Measurements from ENCODE around the gene DPP10. TPM values are rescaled to one million over a fixed set of nuclear protein-coding genes. Genes with fewer than 3 reads are reported as not detected.

DPP10 gene
- total RNA-seq, 1 donor from 2014 or later, result not detected

DNA sequence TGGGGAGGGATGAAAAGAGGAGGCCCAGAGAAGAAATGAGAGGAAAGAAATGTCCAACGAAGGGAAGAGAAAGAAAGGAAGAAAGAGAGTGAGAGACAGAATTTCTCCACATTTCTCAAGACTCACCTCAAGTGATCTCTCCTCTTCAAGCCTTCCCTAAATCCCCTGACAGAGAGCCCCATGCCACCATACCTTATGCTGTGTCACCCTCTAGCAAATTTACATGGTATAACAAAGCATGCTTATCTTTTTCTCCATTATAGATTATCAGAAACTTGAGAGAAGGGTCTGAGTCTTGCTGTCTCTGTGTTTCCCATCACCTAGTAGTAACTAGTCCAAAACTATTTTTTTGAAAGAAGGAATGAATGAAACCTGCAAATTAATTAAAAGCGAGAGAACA lies 1208.4 kb downstream of the DPP10 start:
- DNase-seq (ENCODE audit: low read depth, low spot score), result no peak

DNA sequence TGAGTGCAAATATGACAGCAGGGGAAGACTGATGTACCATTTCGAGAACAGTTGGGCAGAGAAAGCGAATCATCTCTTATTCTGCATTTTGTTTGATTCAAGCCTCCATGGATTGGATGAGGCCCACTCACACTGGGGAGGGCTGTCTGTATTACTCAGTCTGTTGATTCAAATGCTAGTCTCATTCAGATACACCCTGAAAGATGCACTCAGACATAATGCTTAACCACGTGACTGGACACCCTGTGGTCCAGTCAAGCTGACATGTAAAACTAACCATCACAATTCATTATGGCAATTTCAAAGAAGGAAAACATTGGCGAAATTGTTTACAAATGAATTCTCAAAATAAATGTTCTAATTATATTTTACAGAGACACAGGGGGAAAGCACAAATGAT lies 1210.2 kb downstream of the DPP10 start:
- DNase-seq (ENCODE audit: low read depth, low spot score), result no peak

DNA sequence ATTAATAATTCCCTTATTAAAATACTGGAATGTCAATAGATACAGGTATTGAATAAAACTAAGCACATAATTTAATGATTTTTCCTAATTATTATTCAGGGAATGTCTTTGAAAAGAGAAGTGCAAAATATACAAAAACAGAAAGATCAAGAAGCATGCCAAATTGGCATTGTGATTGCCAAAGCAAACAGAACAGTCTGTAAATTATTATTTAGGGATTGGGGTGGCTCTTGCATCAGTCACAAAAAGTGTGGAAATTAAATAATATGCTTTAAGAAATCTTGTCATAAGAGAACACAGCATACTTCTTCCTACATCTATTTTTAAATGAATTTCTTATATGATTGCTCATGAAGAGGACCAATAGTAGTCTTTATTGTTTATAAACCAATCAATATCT lies 1211.9 kb downstream of the DPP10 start:
- DNase-seq (ENCODE audit: low read depth, low spot score), result no peak

DNA sequence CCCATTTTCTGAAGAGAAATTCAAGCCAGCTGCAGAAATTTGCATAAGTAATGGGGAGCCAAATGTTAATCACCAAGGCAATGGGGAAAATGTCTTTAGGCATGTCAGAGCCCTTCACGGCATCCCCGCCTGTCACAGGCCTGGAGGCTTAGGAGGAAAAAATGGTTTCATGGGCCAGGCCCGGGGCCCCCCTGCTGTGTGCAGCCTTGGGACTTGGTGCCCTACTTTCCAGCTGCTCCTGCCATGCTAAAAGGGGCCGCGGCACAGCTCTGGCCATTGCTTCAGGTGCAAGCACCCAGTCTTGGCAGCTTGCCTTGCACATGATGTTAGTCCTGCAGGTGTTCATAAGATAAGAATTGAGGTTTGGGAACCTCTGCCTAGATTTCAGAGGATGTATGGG lies 1235.7 kb downstream of the DPP10 start:
- DNase-seq (ENCODE audit: low read depth, low spot score), result no peak

DNA sequence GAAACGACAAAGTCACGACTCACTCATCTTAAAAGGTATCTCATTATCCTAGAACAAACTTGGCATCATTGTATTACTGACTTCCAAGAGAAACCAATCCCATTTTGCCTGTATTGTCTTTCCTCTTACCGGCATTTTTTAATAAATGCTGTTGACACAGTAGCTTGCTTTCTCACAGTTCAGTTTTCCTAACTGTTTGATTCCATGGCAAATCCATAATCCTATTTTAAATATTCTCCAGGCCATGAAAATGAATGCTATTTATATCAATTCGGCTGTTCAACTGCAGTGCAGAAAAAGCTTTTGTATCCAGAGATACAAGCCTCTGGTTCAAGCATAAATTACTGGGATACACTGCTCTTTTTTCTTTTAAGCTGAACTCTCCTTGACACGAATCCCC lies 1241.9 kb downstream of the DPP10 start:
- DNase-seq (ENCODE audit: low read depth, low spot score), result no peak

DNA sequence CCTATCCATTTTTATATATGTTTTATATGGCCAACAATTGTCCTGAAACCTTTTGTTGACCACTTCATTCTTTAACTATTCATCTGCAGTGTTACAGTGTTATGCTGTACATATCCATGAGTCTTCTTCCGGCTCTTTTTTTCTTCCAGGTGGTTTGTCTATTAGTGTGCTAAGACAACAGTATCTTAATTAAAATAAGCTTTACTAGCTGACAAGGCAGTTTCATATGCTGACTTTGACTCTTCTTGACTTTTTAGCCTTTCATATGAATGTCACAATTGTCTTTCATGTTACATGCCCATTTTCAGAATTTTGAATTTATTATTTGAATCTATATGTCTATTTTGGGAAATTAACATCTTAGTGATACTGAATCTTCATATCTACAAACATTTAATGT lies 1249.0 kb downstream of the DPP10 start:
- no peak for DNase-seq (ENCODE audit: low read depth, low spot score)

DNA sequence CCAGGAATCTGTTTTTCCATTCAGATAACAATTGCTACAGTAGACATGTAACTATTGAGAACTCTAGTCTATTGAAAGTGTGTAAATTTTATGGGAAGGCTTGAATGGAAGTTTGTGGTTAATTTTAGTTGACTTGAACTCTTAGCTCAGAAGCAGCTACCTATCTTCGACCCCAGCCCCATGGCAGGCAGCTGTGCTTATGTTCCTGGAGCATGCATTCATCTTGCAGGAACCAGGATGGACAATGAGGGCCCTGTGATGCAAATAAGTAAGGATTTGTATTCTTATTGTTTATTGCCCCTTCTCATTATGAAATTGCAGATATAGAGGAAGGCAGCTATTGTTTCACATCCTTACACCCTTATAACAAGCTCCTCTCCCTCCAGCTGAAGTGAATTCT lies 1252.2 kb downstream of the DPP10 start:
- DNase-seq (ENCODE audit: low read depth, low spot score), result no peak

DNA sequence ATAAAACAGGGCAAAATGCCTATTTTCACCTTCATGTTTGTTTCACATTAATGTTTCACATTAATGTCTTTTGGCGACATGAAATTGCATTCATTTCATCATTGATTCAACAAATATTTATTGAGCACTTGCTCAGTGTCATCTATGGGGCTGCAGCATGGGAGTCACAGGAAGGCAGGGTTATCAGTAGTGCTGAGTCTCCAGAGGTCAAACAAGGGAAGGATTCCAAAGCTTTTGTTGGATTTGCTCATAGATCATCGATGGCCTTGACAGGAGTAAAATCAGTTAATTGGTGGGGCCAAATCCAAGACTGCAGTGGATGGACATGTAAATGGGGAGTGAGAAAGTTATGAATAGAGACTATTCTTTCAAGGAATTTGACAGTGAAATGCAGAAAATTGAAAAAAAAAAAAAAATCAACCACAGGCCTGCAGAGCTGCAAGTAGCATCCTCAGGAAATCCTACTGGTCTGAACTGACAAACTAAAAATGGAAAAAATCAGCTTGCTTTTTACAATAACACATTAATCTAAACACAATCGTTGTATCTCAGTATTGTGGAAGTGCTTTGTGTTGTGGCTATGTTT lies 1290.8 kb downstream of the DPP10 start:
- no peak for DNase-seq (ENCODE audit: low read depth, low spot score)

DNA sequence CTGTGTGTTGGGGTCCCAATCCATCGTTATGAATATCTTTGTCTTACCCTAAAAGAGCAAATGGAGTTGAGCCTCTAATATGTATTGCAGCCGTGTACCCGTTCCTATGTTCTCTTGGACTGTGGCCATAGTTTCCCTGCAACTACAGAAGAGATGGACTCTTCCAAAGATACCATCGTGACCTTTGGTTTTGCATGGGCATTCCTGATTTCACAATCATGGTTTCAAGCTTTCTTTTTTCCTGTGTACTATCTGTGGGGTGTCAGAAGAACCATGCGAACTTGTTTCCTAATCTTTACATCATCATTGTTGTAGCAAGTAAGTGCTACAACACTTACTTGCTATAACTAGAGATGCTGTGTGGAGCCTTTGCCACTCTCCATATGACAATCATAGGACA lies 1295.7 kb downstream of the DPP10 start:
- no peak for DNase-seq (ENCODE audit: low read depth, low spot score)

DNA sequence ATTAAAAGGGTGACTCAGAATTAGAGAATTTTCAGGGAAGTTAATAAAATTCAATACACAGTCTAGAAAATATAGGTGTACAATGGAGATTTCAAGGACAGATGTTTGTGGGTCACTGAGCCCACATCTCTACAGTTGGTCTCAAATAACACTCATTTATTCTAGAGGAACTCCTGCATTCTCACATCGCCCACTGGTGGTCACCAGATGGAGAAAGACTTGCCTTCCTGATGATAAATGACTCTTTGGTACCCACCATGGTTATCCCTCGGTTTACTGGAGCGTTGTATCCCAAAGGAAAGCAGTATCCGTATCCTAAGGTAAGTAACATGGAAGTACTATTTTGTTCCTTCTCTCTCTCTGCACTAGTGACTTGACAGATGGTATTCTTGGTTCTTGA lies 1297.1 kb downstream of the DPP10 start:
- no peak for DNase-seq (ENCODE audit: low read depth, low spot score)

DNA sequence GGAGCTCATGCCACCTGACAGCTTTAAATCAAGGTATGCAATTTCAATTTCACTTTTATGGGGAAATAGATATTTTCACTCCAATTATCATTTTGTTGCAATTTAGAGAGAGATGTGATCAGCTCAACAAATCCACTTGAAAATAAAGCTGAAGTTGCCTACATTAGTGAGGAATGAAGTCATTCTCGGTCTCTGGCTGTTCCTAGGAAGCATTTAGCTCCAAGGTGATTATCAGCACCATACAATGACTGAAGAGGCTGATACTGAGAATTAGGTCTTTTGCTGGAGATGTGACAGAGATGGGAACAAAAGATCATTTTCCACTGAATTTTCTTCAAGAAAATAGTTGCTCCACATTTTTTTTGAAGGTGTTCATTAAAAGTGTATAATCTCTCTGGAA lies 1303.7 kb downstream of the DPP10 start:
- no peak for DNase-seq (ENCODE audit: low read depth, low spot score)

DNA sequence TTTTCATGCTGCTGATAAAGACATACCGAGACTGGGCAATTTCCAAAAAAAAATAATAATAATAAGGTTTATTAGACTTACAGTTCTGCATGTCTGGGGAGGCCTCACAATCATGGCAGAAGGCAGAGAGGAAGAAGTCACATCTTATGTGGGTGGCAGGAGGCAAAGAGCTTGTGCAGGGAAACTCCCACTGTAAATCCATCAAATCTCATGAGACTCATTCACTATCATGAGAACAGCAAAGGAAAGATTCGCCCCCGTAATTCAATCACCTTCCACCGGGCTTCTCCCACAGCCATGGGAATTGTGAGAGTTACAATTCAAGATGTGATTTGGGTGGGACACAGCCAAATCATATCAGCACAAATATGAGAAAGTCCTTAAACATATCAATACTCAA lies 1314.8 kb downstream of the DPP10 start:
- no peak for DNase-seq (ENCODE audit: low read depth, low spot score)

DNA sequence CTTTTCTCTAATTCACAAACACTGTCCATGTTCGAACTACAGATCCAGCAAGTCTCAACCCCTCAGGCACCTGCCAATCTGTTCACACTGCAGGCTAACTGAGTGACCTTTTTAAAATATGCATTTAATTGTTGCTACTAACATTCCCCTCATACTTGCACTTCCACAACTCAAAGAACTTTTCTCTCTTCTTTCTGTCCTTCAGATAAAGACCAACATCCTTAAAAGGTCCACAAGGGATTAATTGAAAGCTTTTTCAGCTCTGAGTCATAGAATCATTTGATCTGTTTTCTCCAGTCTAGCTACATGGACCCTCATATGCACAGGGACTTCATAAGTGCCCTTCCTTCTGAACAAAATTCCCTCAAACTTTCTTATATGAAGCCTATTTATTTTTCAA lies 1321.2 kb downstream of the DPP10 start:
- DNase-seq (ENCODE audit: low read depth, low spot score), result no peak

DNA sequence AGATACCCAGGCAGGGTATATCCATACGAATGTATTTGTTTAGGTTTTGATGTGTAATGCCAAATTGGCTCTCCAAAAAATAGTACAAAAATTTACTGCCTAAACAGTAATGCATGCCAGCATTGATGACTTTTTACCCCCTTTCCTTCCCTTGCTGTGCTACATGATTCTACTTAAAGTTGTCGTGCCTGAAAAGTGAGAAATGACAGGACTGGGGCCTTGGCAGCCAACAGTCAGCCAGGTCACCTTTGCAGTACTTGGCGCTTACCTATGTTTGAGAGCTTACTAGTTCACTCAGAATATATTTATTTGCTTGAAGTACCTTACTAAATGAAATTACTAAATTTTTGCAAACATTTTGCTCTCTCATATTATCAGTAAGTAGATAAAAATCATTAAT lies 1329.1 kb downstream of the DPP10 start:
- DNase-seq (ENCODE audit: low read depth, low spot score), result no peak

DNA sequence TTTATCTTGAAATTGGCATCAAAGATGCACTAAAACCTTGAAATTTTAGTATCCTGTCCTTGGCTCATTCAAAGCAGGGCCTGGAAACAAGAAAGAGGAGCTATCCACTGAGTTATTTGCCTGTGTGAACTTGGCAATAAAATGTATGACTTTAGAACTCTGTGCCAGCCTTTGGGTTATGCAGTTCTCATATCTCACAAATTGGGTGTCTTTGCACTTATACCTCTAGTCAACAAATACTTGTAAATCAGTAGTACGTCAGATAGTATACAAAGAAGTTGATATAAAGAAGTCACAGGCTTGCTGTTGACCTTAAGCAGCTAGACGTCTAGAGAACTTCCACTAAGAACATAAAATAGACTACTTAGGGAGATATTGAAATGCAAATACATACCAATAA lies 1331.9 kb downstream of the DPP10 start:
- no peak for DNase-seq (ENCODE audit: low read depth, low spot score)

DNA sequence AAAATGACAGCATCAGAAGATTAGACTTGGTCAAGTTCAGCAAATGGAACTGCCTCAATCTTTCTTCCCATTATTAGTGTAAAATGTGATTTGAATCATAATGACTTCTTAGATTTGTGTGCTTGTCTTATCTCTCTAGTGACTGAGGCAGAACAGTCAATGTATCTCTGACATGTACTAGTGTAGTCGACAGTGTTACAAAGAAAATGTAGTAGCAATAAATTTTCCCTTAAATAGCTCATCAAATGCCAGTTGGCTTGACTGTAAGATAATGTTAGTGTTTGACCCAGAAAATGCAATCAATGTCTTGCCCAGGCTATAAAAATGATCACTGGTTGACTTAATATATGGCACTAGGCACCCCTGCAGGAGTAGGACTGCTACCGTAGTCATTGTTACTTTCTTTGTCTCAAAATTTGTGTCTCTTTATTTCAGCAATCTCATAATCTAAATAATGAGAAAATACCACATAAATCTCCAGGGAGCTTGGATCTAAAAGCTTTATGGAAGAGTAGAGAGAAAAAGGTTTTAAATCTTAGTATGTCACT lies 1336.7 kb downstream of the DPP10 start:
- no peak for DNase-seq (ENCODE audit: low read depth, low spot score)

DNA sequence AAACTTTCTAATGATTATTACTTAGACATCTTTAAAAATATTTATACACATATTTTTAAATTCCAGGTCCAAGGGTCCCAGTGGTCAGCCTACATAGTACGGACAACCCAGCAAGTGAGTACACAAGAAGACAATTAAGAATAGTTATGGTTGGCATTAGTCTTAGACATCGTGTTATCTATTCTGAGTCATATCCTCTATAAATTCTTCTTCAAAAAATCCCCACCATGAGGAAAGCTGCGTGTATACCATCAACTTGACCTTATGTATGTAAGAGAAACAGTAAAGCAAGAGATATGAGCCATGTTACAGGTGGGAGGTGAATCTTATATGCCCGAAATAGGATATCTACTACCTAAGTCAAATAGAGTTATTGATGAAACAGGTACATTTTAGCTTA lies 1339.8 kb downstream of the DPP10 start:
- no peak for DNase-seq (ENCODE audit: low read depth, low spot score)

DNA sequence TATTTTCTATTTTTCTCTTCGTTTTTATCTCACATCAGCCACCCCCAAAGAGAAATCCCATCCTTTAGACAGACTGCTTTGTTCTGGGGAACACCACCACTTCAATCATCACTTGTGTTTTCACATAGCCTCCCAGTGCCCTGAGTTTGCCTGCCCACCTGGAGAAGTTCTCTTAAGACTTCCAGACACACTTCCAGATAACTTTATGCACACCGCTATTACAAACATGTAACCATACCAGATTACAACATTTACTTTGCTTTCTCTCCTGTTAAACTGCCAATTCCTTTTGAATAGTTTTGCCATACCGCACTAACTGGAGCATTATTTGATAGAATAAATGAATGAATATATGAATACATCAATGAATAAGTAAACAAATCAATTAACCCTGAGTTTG lies 1353.6 kb downstream of the DPP10 start:
- DNase-seq (ENCODE audit: low read depth, low spot score), result no peak

DNA sequence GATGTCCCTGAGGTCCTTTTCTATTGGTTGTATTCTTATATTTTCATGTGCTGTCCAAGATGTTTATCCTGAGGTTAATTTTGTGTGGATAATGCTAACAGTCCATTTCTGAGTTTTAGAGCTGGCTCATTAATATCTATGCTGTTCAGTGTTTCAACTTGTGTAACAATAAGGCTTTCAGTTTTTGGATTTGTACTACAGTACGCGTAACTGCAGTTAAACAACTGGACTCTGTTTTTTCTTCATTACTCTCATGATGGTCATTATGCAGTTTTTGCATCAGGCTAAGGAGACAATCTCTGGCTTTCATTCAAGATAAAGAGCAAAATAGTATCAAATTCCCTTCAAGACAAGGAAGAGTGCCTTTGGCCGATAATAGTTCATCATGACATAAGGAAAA lies 1364.8 kb downstream of the DPP10 start:
- DNase-seq (ENCODE audit: low read depth, low spot score), result no peak

DNA sequence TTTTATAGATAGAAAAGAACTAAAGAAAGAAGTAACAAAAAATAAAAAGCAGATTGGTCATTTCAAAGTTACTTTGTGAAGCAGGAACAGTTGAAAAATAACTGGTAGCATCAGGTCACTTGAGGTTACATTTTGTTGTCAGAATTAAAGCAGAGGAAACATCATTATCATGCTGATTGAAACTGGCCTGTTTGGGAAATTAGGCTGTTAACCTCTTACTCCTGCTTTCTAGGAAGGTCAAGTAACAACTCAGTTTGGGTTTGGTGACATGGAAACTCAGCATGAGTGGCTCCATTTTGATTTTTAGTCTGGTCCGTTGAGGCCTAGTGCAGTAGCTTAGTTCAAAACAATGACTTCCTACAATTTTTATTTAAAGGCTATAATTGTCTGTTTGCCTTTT lies 1383.5 kb downstream of the DPP10 start:
- DNase-seq (ENCODE audit: low read depth, low spot score), result no peak

DNA sequence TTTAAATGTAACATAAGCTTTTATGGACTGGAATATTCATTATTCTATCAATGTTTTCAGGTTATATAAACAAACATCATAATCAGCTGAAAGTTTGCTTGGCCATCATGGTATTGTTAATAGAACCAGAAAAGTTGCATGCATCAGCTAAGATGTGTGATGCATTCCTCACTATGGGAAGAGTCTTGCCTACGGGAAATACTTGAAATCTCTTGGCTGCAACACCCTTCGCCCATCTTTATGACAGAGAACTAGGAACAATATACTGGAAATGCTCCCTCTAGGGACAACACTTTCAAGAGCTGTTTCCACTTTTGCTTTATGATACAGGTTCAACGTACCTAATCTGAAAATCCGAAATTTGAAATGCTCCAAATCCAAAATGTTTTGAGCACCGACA lies 1390.8 kb downstream of the DPP10 start:
- DNase-seq (ENCODE audit: low read depth, low spot score), result no peak

DNA sequence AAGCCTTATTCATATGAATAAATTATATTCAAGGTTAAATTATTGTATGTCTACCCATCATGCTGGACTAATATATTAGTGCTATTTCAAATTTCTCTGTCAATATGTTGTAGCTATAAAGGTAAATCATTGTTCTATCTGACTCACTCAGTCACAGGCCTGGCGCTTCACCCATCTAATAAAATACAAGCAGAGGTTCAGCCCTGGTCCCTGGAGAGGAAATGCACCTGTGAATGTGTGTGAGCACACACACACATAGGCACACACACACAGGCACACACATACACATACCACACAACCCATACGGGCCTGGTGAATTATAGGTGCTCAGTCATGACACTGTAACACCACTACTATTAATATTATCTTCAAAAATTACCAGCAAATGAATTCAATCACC lies 1396.1 kb downstream of the DPP10 start:
- DNase-seq (ENCODE audit: low read depth, low spot score), result no peak

DNA sequence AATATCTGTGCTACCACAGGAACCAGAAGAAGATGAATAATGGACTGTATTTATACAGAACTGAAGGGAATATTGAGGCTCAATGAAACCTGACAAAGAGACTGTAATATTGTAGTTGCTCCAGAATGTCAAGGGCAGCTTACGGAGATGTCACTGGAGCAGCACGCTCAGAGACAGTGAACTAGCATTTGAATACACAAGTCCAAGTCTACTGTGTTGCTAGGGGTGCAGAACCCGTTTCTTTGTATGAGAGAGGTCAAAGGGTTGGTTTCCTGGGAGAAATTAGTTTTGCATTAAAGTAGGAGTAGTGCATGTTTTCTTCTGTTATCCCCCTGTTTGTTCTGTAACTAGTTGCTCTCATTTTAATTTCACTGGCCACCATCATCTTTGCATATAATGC lies 1399.9 kb downstream of the DPP10 start:
- DNase-seq (ENCODE audit: low read depth, low spot score), result no peak

DNA sequence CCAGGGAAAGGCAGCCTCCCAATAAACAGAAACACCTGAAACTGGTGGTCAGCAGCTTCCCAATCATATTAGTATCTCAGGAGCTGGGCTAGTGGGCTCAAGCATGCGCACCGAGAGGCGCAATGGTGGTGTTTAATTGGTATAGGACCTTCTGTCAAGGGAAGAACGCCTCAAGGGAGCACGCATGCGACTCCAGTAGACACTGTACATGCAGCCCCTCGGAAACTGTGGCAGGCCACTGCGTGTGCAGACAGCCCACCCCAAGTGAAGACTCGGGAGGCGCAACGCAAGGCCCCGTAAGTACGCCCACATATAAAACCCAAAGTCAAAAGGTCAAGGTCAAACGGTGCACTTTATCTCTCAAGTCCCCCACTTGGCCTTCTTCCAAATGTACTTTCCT lies 1405.8 kb downstream of the DPP10 start:
- no peak for DNase-seq (ENCODE audit: low read depth, low spot score)
